WTC11 (cell line): ENCODE measurements around the gene RNASE9.

Experiments
- CBFB ChIP-seq: sonication (generic); formaldehyde crosslinking; IDR thresholded peaks from 2 replicates; pipeline ENCODE4 v1.8.1; 2022; ENCODE audit warnings: mild to moderate bottlenecking, low read depth, missing genetic modification reagents
- CREB1 ChIP-seq: sonication (generic); formaldehyde crosslinking; IDR thresholded peaks from 2 replicates; pipeline ENCODE4 v1.8.0; 2023; ENCODE audit warnings: mild to moderate bottlenecking, missing genetic modification reagents
- ESRRA ChIP-seq: sonication (generic); formaldehyde crosslinking; IDR thresholded peaks from 2 replicates; pipeline ENCODE4 v1.8.1; 2022; ENCODE audit warnings: mild to moderate bottlenecking, missing genetic modification reagents, borderline replicate concordance
- FOXK1 ChIP-seq: sonication (generic); formaldehyde crosslinking; IDR thresholded peaks from 2 replicates; pipeline ENCODE4 v1.8.0; 2022; ENCODE audit warnings: mild to moderate bottlenecking, moderate library complexity, missing genetic modification reagents
- MXD4 ChIP-seq: fragments of 250-450 bp; sonication (Bioruptor Pico); IDR thresholded peaks from 2 replicates; pipeline ENCODE4 v1.8.0; 2021; ENCODE audit warnings: mild to moderate bottlenecking, moderate library complexity, borderline replicate concordance
- TEAD4 ChIP-seq: sonication (generic); formaldehyde crosslinking; IDR thresholded peaks from 2 replicates; pipeline ENCODE4 v1.8.0; 2022; ENCODE audit warnings: mild to moderate bottlenecking, missing genetic modification reagents
- ZBTB21 ChIP-seq: sonication (generic); formaldehyde crosslinking; IDR thresholded peaks from 2 replicates; pipeline ENCODE4 v1.8.1; 2023; ENCODE audit warnings: mild to moderate bottlenecking, missing genetic modification reagents, borderline replicate concordance
- TF ChIP-seq, protein P1 (sequence below): sonication (generic); formaldehyde crosslinking; IDR thresholded peaks from 2 replicates; pipeline ENCODE4 v1.8.0; 2023; ENCODE audit warnings: mild to moderate bottlenecking, missing genetic modification reagents
- TF ChIP-seq, protein P2 (sequence below): fragments of 200-600 bp; IDR thresholded peaks from 2 replicates; pipeline ENCODE4 v1.8.0; 2022; ENCODE audit warnings: antibody characterized with exemption
- TF ChIP-seq, protein P3 (sequence below): sonication (generic); formaldehyde crosslinking; IDR thresholded peaks from 2 replicates; pipeline ENCODE4 v1.8.0; 2022; ENCODE audit warnings: mild to moderate bottlenecking, missing genetic modification reagents
- TF ChIP-seq, protein P4 (sequence below): fragments of 250-450 bp; sonication (Bioruptor Pico); IDR thresholded peaks from 2 replicates; pipeline ENCODE4 v1.9.0; 2021; ENCODE audit warnings: mild to moderate bottlenecking
- TF ChIP-seq, protein P5 (sequence below): sonication (generic); formaldehyde crosslinking; IDR thresholded peaks from 2 replicates; pipeline ENCODE4 v1.8.1; 2022; ENCODE audit warnings: low read depth, missing genetic modification reagents, borderline replicate concordance
- TF ChIP-seq, protein P6 (sequence below): sonication (generic); formaldehyde crosslinking; IDR thresholded peaks from 2 replicates; pipeline ENCODE4 v1.8.0; 2022; ENCODE audit warnings: missing genetic modification reagents
- TF ChIP-seq, protein P7 (sequence below): fragments of 250-450 bp; sonication (Bioruptor Pico); IDR thresholded peaks from 2 replicates; pipeline ENCODE4 v1.8.0; 2021; ENCODE audit warnings: mild to moderate bottlenecking

DNA sequence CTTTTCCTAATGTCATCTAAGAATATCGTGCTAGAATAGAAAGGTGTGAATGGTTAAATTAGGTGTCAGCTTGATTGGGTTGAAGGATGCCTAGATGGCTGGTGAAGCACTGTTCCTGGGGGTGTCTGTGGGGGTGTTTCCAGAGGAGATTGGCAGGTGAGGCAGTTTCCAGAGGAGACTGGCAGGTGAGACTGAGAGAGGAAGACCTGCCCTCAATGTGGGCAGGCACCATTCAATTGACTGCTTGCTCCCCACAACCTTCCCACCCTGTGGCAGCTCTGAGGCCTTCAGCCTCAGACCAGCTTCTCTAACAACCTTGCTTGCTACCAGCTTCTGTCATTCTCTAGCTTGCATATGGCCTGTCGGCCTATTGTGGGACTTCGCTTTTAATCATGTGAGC lies 9.2 kb downstream of the RNASE9 start:
- TF ChIP-seq, protein P1, sequence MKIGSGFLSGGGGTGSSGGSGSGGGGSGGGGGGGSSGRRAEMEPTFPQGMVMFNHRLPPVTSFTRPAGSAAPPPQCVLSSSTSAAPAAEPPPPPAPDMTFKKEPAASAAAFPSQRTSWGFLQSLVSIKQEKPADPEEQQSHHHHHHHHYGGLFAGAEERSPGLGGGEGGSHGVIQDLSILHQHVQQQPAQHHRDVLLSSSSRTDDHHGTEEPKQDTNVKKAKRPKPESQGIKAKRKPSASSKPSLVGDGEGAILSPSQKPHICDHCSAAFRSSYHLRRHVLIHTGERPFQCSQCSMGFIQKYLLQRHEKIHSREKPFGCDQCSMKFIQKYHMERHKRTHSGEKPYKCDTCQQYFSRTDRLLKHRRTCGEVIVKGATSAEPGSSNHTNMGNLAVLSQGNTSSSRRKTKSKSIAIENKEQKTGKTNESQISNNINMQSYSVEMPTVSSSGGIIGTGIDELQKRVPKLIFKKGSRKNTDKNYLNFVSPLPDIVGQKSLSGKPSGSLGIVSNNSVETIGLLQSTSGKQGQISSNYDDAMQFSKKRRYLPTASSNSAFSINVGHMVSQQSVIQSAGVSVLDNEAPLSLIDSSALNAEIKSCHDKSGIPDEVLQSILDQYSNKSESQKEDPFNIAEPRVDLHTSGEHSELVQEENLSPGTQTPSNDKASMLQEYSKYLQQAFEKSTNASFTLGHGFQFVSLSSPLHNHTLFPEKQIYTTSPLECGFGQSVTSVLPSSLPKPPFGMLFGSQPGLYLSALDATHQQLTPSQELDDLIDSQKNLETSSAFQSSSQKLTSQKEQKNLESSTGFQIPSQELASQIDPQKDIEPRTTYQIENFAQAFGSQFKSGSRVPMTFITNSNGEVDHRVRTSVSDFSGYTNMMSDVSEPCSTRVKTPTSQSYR (CRISPR knock-in tag): no peak
- TF ChIP-seq CREB1 (no peak), ESRRA (no peak), TEAD4 (CRISPR knock-in tag) (no peak), MXD4 (no peak), ZBTB21 (CRISPR knock-in tag) (no peak), FOXK1 (CRISPR knock-in tag) (no peak), CBFB (CRISPR knock-in tag) (no peak)
- TF ChIP-seq, protein P2, sequence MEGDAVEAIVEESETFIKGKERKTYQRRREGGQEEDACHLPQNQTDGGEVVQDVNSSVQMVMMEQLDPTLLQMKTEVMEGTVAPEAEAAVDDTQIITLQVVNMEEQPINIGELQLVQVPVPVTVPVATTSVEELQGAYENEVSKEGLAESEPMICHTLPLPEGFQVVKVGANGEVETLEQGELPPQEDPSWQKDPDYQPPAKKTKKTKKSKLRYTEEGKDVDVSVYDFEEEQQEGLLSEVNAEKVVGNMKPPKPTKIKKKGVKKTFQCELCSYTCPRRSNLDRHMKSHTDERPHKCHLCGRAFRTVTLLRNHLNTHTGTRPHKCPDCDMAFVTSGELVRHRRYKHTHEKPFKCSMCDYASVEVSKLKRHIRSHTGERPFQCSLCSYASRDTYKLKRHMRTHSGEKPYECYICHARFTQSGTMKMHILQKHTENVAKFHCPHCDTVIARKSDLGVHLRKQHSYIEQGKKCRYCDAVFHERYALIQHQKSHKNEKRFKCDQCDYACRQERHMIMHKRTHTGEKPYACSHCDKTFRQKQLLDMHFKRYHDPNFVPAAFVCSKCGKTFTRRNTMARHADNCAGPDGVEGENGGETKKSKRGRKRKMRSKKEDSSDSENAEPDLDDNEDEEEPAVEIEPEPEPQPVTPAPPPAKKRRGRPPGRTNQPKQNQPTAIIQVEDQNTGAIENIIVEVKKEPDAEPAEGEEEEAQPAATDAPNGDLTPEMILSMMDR: no peak
- TF ChIP-seq, protein P3, sequence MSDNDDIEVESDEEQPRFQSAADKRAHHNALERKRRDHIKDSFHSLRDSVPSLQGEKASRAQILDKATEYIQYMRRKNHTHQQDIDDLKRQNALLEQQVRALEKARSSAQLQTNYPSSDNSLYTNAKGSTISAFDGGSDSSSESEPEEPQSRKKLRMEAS (CRISPR knock-in tag): no peak
- TF ChIP-seq, protein P4, sequence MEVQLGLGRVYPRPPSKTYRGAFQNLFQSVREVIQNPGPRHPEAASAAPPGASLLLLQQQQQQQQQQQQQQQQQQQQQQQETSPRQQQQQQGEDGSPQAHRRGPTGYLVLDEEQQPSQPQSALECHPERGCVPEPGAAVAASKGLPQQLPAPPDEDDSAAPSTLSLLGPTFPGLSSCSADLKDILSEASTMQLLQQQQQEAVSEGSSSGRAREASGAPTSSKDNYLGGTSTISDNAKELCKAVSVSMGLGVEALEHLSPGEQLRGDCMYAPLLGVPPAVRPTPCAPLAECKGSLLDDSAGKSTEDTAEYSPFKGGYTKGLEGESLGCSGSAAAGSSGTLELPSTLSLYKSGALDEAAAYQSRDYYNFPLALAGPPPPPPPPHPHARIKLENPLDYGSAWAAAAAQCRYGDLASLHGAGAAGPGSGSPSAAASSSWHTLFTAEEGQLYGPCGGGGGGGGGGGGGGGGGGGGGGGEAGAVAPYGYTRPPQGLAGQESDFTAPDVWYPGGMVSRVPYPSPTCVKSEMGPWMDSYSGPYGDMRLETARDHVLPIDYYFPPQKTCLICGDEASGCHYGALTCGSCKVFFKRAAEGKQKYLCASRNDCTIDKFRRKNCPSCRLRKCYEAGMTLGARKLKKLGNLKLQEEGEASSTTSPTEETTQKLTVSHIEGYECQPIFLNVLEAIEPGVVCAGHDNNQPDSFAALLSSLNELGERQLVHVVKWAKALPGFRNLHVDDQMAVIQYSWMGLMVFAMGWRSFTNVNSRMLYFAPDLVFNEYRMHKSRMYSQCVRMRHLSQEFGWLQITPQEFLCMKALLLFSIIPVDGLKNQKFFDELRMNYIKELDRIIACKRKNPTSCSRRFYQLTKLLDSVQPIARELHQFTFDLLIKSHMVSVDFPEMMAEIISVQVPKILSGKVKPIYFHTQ (CRISPR knock-in tag): no peak
- TF ChIP-seq, protein P5, sequence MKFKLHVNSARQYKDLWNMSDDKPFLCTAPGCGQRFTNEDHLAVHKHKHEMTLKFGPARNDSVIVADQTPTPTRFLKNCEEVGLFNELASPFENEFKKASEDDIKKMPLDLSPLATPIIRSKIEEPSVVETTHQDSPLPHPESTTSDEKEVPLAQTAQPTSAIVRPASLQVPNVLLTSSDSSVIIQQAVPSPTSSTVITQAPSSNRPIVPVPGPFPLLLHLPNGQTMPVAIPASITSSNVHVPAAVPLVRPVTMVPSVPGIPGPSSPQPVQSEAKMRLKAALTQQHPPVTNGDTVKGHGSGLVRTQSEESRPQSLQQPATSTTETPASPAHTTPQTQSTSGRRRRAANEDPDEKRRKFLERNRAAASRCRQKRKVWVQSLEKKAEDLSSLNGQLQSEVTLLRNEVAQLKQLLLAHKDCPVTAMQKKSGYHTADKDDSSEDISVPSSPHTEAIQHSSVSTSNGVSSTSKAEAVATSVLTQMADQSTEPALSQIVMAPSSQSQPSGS (CRISPR knock-in tag): no peak
- TF ChIP-seq, protein P6, sequence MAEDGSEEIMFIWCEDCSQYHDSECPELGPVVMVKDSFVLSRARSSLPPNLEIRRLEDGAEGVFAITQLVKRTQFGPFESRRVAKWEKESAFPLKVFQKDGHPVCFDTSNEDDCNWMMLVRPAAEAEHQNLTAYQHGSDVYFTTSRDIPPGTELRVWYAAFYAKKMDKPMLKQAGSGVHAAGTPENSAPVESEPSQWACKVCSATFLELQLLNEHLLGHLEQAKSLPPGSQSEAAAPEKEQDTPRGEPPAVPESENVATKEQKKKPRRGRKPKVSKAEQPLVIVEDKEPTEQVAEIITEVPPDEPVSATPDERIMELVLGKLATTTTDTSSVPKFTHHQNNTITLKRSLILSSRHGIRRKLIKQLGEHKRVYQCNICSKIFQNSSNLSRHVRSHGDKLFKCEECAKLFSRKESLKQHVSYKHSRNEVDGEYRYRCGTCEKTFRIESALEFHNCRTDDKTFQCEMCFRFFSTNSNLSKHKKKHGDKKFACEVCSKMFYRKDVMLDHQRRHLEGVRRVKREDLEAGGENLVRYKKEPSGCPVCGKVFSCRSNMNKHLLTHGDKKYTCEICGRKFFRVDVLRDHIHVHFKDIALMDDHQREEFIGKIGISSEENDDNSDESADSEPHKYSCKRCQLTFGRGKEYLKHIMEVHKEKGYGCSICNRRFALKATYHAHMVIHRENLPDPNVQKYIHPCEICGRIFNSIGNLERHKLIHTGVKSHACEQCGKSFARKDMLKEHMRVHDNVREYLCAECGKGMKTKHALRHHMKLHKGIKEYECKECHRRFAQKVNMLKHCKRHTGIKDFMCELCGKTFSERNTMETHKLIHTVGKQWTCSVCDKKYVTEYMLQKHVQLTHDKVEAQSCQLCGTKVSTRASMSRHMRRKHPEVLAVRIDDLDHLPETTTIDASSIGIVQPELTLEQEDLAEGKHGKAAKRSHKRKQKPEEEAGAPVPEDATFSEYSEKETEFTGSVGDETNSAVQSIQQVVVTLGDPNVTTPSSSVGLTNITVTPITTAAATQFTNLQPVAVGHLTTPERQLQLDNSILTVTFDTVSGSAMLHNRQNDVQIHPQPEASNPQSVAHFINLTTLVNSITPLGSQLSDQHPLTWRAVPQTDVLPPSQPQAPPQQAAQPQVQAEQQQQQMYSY (CRISPR knock-in tag): no peak
- TF ChIP-seq, protein P7, sequence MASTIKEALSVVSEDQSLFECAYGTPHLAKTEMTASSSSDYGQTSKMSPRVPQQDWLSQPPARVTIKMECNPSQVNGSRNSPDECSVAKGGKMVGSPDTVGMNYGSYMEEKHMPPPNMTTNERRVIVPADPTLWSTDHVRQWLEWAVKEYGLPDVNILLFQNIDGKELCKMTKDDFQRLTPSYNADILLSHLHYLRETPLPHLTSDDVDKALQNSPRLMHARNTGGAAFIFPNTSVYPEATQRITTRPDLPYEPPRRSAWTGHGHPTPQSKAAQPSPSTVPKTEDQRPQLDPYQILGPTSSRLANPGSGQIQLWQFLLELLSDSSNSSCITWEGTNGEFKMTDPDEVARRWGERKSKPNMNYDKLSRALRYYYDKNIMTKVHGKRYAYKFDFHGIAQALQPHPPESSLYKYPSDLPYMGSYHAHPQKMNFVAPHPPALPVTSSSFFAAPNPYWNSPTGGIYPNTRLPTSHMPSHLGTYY (CRISPR knock-in tag): no peak
